Spinal cord (tissue), 10 donors: Measurements from ENCODE around the gene ANKH. TPM values are rescaled to one million over a fixed set of nuclear protein-coding genes. Genes with fewer than 3 reads are reported as not detected.
A peak's percentile ranks its signal among the peaks of the same experiment; 100 is the strongest.

Experiments
- DNase-seq, 6 donors: peaks; one replicate each; pipeline versions ENCODE4 v3.0.0 to v3.0.0-alpha.2; 2013 to 2015; ENCODE audit warnings: low spot score in 6 of 6, low read depth in 4 of 6
- H3K27ac ChIP-seq: one replicate; pipeline ENCODE4 v1.5.1; 2013; ENCODE audit warnings: low read depth, low read length, control low read depth
- H3K27me3 ChIP-seq: one replicate; pipeline ENCODE4 v1.6.1; 2013; ENCODE audit warnings: low read length; ENCODE audit not compliant: control insufficient read depth, insufficient read depth
- H3K36me3 ChIP-seq: one replicate; pipeline ENCODE4 v1.6.1; 2013; ENCODE audit warnings: low read length; ENCODE audit not compliant: control insufficient read depth, insufficient read depth
- H3K4me1 ChIP-seq: one replicate; pipeline ENCODE4 v1.6.1; 2013; ENCODE audit warnings: low read length; ENCODE audit not compliant: control insufficient read depth, insufficient read depth
- H3K4me3 ChIP-seq: one replicate; pipeline ENCODE4 v1.5.1; 2013; ENCODE audit warnings: low read depth, low read length, control low read depth
- H3K9me3 ChIP-seq: one replicate; pipeline ENCODE4 v1.6.1; 2013; ENCODE audit warnings: low read length; ENCODE audit not compliant: control insufficient read depth, insufficient read depth
- WGBS: methylation state at CpG from one replicate; pipeline ENCODE4 v1.1.5; 2013; ENCODE audit warnings: missing lambda C conversion rate; ENCODE audit not compliant: insufficient coverage; 5-methylcytosine and 5-hydroxymethylcytosine counted together
- polyA plus RNA-seq, 2 donors: library from polyadenylated mRNA; unstranded; fragments of 120-200 nt; gene quantifications; one replicate each; pipeline ENCODE4 v1.2.1, GENCODE V29; 2013; ENCODE audit not compliant: insufficient read length in 2 of 2
- total RNA-seq, 2 donors: library from RNA; depleted of rRNA in 1 of 2; stranded (reverse); fragments of 120-200 nt in 1 of 2; fragments of >200 nt in 1 of 2; gene quantifications; one replicate each; pipeline versions ENCODE4 v1.2.3 to v1.2.4, GENCODE V29; 2013 to 2014
- donor health status: healthy.

ANKH gene
- total and polyA plus RNA-seq, 4 donors = 45.2 to 73.8 (median 59.6) TPM

DNA sequence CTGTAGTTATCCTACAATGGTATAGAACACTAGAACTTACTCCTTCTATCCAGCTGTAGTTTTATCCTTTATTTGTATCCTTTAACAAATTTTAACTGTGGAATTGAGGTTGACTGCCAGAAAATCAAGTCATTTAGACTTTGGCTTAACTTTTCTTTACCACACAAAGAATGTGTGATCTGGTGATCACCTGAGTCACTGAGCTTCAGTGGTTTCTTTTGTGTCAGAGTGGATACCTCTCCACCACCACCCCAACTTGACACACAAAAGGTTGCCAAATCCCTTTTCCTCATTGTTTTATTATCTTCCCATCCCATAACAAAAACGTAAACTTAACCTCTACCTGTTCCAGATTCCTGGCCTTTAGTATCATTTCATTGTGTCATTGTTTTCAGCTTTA is 201.6 kb downstream of the ANKH start:
- H3K4me3 ChIP-seq = no peak overlapping the region
- WGBS = no CpG with 5 or more reads among the region's 1 CpG
- no peaks in the 10 kb centered on the region for H3K27me3 ChIP-seq
- H3K36me3 ChIP-seq = peaks cover 2% of the 10 kb centered on the region
- no peaks in the 10 kb centered on the region for H3K9me3 ChIP-seq
- H3K4me1 ChIP-seq = peaks cover 12% of the 10 kb centered on the region
- no peak for DNase-seq
- H3K27ac ChIP-seq = no peak overlapping the region

GRCh38 chr5:14669415-14669814 is 202.2 kb downstream of the ANKH start:
- H3K36me3 ChIP-seq = peaks cover 2% of the 10 kb centered on the region
- no peak for DNase-seq
- no peaks in the 10 kb centered on the region for H3K27me3 ChIP-seq
- no peak overlapping the region for H3K27ac ChIP-seq
- WGBS = 94% methylated on average over 2 of the region's 5 CpGs
- no peaks in the 10 kb centered on the region for H3K9me3 ChIP-seq
- H3K4me1 ChIP-seq = peaks cover 12% of the 10 kb centered on the region
- no peak overlapping the region for H3K4me3 ChIP-seq

DNA sequence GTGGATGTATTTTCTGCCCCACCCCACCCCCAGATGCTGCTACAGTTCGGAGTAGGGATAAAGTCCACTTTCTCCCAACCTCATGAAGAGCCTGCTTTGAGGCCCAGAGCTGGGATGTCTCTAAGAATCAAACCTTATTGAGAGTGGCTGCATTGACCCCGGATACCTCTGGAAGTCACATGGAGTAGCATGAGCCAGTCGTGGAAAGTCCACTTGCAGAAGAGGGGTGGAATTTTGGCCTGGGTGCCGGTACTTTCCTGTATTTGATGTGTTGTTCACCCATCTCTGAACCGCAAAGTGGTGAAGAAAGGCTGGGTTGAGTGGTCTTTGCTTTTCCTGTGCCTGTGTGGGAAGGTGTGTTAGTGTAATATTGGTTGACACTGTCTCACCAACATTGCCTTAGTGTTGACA is 203.4 kb downstream of the ANKH start:
- no peak for DNase-seq
- Histone ChIP-seq H3K36me3 (no peaks in the 10 kb centered on the region), H3K27me3 (no peaks in the 10 kb centered on the region), H3K9me3 (no peaks in the 10 kb centered on the region), H3K27ac (no peak overlapping the region), H3K4me1 (peaks cover 16% of the 10 kb centered on the region), H3K4me3 (no peak overlapping the region)
- WGBS = 96% methylated on average over 4 of the region's 5 CpGs

GRCh38 chr5:14667770-14668169 is 203.8 kb downstream of the ANKH start:
- H3K4me1 ChIP-seq = peaks cover 16% of the 10 kb centered on the region
- DNase-seq = no peak
- no CpG with 5 or more reads among the region's 1 CpG for WGBS
- no peak overlapping the region for H3K27ac ChIP-seq
- H3K27me3 ChIP-seq = no peaks in the 10 kb centered on the region
- H3K4me3 ChIP-seq = no peak overlapping the region
- H3K36me3 ChIP-seq = no peaks in the 10 kb centered on the region
- no peaks in the 10 kb centered on the region for H3K9me3 ChIP-seq

DNA sequence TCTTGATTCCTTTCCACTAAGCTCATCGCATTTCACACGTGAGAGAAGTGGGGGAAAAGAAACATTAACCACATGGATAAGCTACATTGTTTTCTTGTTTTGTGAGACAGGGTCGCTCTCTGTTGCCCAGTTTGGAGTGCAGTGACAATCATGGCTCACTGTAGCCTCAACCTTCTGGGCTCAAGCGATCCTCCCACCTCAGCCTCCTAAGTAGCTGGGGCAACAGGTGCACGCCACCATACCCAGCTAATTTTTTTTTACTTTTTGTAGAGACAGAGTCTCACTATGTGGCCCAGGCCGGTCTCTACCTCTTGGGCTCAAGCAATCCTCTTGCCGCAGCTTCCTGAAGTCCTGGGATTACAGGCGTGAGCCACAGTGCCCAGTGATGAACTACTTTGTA is 204.3 kb downstream of the ANKH start:
- Histone ChIP-seq H3K27me3 (no peaks in the 10 kb centered on the region), H3K4me3 (no peak overlapping the region), H3K27ac (no peak overlapping the region), H3K4me1 (peaks cover 13% of the 10 kb centered on the region), H3K36me3 (no peaks in the 10 kb centered on the region), H3K9me3 (no peaks in the 10 kb centered on the region)
- no peak for DNase-seq
- 100% methylated on average over 5 of the region's 8 CpGs for WGBS

DNA sequence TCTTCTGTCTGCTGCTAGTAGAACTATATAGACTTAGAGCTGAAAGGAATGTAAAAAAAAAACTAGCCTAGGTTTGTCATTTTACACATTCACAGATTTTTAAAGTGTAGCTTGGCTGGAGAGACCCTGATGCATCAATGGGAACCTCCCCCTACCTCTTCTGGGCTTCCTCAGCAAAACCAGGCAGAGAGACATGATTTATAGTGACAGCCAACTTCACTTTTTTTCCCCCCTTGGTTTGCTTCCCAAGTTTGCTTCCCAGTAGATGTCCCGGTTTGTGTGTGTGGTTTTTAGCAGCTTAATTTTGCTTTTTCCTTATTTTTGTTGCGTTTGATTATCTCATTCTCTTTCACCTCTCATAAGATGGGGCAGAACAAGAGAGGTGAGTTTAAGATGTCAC is 205.2 kb downstream of the ANKH start:
- no peak for DNase-seq
- no peaks in the 10 kb centered on the region for H3K36me3 ChIP-seq
- WGBS = no CpG with 5 or more reads among the region's 2 CpGs
- peaks cover 13% of the 10 kb centered on the region for H3K4me1 ChIP-seq
- H3K27ac ChIP-seq = no peak overlapping the region
- no peaks in the 10 kb centered on the region for H3K9me3 ChIP-seq
- no peak overlapping the region for H3K4me3 ChIP-seq
- no peaks in the 10 kb centered on the region for H3K27me3 ChIP-seq

- Histone ChIP-seq H3K9me3 (no peaks in the 10 kb centered on the region), H3K27me3 (no peaks in the 10 kb centered on the region), H3K4me1 (peaks cover 13% of the 10 kb centered on the region), H3K4me3 (no peak overlapping the region), H3K36me3 (no peaks in the 10 kb centered on the region), H3K27ac (no peak overlapping the region)
- DNase-seq = no peak
- WGBS = 11% methylated on average over 6 of the region's 7 CpGs
These were observed 205.6 kb downstream of the ANKH start for GRCh38 chr5:14665949-14666348.

DNA sequence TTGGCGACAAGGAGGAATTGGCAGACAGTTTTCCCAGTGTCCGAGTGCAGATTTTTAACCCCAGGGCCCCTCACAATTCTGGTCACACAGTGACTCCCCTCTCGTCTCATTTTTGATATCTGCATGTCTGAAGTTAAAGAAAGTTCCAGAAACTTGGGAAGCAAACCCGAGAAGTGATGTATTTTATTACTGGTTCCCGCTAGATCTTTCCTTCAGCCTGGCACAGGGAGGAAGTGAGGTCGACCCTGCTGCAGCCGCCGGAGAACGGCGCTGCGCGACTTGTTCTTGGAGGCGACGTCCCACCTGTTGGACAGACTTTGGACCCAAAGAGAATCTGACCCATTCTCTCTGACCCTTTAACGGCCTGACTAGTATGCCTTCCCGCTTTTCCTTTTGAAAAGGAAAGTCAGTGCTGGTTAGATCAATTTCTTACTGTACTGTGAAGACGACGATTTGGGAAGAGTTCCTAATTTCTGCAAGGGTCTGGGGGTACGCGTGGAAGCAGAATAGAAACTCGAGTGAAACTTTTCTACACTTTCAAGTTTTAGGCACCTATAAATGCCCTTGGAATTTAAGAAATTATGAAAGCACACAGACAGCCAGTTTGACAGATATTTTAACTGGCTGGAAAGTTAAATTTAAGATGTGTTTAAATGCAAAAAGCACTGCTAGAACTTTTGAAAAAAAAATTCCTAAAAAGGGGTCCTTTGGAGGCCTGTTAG is 206.3 kb downstream of the ANKH start:
- Histone ChIP-seq H3K36me3 (no peaks in the 10 kb centered on the region), H3K27me3 (no peaks in the 10 kb centered on the region), H3K4me1 (peaks cover 13% of the 10 kb centered on the region), H3K9me3 (no peaks in the 10 kb centered on the region), H3K27ac (peak overlapping the region; percentile 35), H3K4me3 (peak overlapping the region; percentile 85)
- DNase-seq = peak in 3 of 6 donors; percentile 17 to 55 (median 50)
- 0% methylated on average over 12 of the region's 21 CpGs for WGBS

DNA sequence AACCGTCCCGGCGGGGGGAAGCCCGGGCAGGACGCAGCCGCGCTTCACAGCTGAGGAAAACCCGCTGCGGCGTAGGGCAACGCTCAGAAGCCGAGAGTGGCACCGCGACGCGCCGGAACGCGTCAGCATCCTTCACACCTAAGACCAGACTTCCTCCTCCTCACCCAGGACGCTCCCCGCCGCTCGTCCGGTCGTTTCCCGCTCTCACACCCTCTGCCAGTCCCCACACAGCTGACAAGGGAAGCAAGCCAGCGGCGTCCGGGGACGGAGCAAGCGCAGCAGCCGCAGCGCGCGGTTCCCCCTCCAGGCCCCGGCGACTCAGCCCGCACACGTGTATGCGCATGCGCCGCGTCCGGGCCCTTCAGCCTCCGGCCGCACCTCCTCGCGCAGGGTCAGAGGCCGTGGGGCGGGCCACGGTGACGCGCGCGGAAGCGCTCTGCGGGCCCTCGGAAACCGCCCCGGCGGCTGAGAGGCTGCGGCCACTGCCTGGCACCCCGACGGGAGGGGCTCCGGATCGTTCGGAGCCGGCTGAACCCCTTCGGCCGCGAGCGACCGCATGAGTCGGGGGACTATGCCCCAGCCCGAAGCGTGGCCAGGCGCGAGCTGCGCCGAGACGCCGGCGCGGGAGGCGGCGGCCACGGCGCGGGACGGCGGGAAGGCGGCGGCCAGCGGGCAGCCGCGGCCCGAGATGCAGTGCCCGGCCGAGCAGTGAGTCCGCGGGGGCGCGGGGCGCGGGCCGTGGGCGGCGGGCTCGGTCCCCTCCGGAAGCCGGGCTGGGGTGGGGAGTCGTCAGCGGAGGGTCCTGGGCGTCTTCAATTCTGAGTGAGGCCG is 207.1 kb downstream of the ANKH start, which contains the start of gene OTULIN:
TSS of gene OTULIN (plus strand) at position 449 of the 831 bp plus-strand sequence. CDS start at position 557, 108 bp downstream.
- H3K27me3 ChIP-seq = no peaks in the 10 kb centered on the region
- H3K36me3 ChIP-seq = no peaks in the 10 kb centered on the region
- peak within 1 kb of the TSS; percentile 96 for H3K27ac ChIP-seq
- H3K9me3 ChIP-seq = no peaks in the 10 kb centered on the region
- H3K4me3 ChIP-seq = peak within 1 kb of the TSS; percentile 85
- whole genome bisulfite sequencing = under 1% methylated on average over 114 of the region's 115 CpGs
- DNase-seq = peak; percentile 84 to 97 (median 88)
- H3K4me1 ChIP-seq = peaks cover 13% of the 10 kb centered on the region
